ENCODE results near the gene MYO7A.
A peak's percentile ranks its signal among the peaks of the same experiment; 100 is the strongest.

MYO7A gene

GRCh38 chr11:77125695-77126094, 2.4 kb upstream of the MYO7A start:
- H3K27ac ChIP-seq (ENCODE audit: low read depth in 2 of 2, low read length in 2 of 2): no peak overlapping the region
- H3K36me3 ChIP-seq (ENCODE audit: control insufficient read depth in 2 of 2, insufficient read depth in 2 of 2, low read length in 2 of 2): peaks cover 32 to 39% of the 10 kb centered on the region in 2 donors
- peaks cover 11 to 17% of the 10 kb centered on the region in 2 donors for H3K4me1 ChIP-seq (ENCODE audit: control insufficient read depth in 2 of 2, insufficient read depth in 2 of 2, low read length in 2 of 2)
- H3K4me3 ChIP-seq (ENCODE audit: low read length in 2 of 2): no peak overlapping the region
- H3K9me3 ChIP-seq (ENCODE audit: control insufficient read depth in 2 of 2, low read length in 2 of 2): no peaks in the 10 kb centered on the region
- H3K9ac ChIP-seq (ENCODE audit: low read depth in 1 of 2, low read length in 2 of 2): no peak overlapping the region
- H3K27me3 ChIP-seq (ENCODE audit: control insufficient read depth in 2 of 2, insufficient read depth in 2 of 2, low read length in 2 of 2): no peaks in the 10 kb centered on the region

GRCh38 chr11:77126156-77126775, 1.8 kb upstream of the MYO7A start:
- Histone ChIP-seq H3K9ac (ENCODE audit: low read depth in 1 of 2, low read length in 2 of 2) (peak overlapping the region in 1 of 2 donors; percentile 55), H3K27ac (ENCODE audit: low read depth in 2 of 2, low read length in 2 of 2) (peak overlapping the region in 1 of 2 donors; percentile 6), H3K27me3 (ENCODE audit: control insufficient read depth in 2 of 2, insufficient read depth in 2 of 2, low read length in 2 of 2) (no peaks in the 10 kb centered on the region), H3K9me3 (ENCODE audit: control insufficient read depth in 2 of 2, low read length in 2 of 2) (no peaks in the 10 kb centered on the region), H3K4me1 (ENCODE audit: control insufficient read depth in 2 of 2, insufficient read depth in 2 of 2, low read length in 2 of 2) (peaks cover 11 to 19% of the 10 kb centered on the region in 2 donors), H3K36me3 (ENCODE audit: control insufficient read depth in 2 of 2, insufficient read depth in 2 of 2, low read length in 2 of 2) (peaks cover 26 to 33% of the 10 kb centered on the region in 2 donors), H3K4me3 (ENCODE audit: low read length in 2 of 2) (peak overlapping the region; percentile 31 to 56)

- Histone ChIP-seq H3K36me3 (ENCODE audit: control insufficient read depth in 2 of 2, insufficient read depth in 2 of 2, low read length in 2 of 2) (peaks cover 20 to 27% of the 10 kb centered on the region in 2 donors), H3K9ac (ENCODE audit: low read depth in 1 of 2, low read length in 2 of 2) (peak overlapping the region; percentile 47 to 55), H3K9me3 (ENCODE audit: control insufficient read depth in 2 of 2, low read length in 2 of 2) (no peaks in the 10 kb centered on the region), H3K27me3 (ENCODE audit: control insufficient read depth in 2 of 2, insufficient read depth in 2 of 2, low read length in 2 of 2) (no peaks in the 10 kb centered on the region), H3K4me1 (ENCODE audit: control insufficient read depth in 2 of 2, insufficient read depth in 2 of 2, low read length in 2 of 2) (peaks cover 11 to 19% of the 10 kb centered on the region in 2 donors), H3K4me3 (ENCODE audit: low read length in 2 of 2) (peak overlapping the region; percentile 31 to 56), H3K27ac (ENCODE audit: low read depth in 2 of 2, low read length in 2 of 2) (no peak overlapping the region)
These were observed 1.2 kb upstream of the MYO7A start for GRCh38 chr11:77126861-77127234.

GRCh38 chr11:77127235-77127911, 673 bp upstream of the MYO7A start:
- peak overlapping the region; percentile 47 to 55 for H3K9ac ChIP-seq (ENCODE audit: low read depth in 1 of 2, low read length in 2 of 2)
- H3K9me3 ChIP-seq (ENCODE audit: control insufficient read depth in 2 of 2, low read length in 2 of 2): no peaks in the 10 kb centered on the region
- no peaks in the 10 kb centered on the region for H3K27me3 ChIP-seq (ENCODE audit: control insufficient read depth in 2 of 2, insufficient read depth in 2 of 2, low read length in 2 of 2)
- H3K36me3 ChIP-seq (ENCODE audit: control insufficient read depth in 2 of 2, insufficient read depth in 2 of 2, low read length in 2 of 2): peaks cover 16 to 24% of the 10 kb centered on the region in 2 donors
- H3K4me1 ChIP-seq (ENCODE audit: control insufficient read depth in 2 of 2, insufficient read depth in 2 of 2, low read length in 2 of 2): peaks cover 11 to 19% of the 10 kb centered on the region in 2 donors
- peak overlapping the region; percentile 31 to 56 for H3K4me3 ChIP-seq (ENCODE audit: low read length in 2 of 2)
- no peak overlapping the region for H3K27ac ChIP-seq (ENCODE audit: low read depth in 2 of 2, low read length in 2 of 2)

- Histone ChIP-seq H3K36me3 (ENCODE audit: control insufficient read depth in 2 of 2, insufficient read depth in 2 of 2, low read length in 2 of 2) (peaks cover 0 to 8% of the 10 kb centered on the region in 2 donors), H3K4me3 (ENCODE audit: low read length in 2 of 2) (no peak overlapping the region), H3K9me3 (ENCODE audit: control insufficient read depth in 2 of 2, low read length in 2 of 2) (no peaks in the 10 kb centered on the region), H3K9ac (ENCODE audit: low read depth in 1 of 2, low read length in 2 of 2) (no peak overlapping the region), H3K4me1 (ENCODE audit: control insufficient read depth in 2 of 2, insufficient read depth in 2 of 2, low read length in 2 of 2) (peaks cover 11 to 19% of the 10 kb centered on the region in 2 donors), H3K27me3 (ENCODE audit: control insufficient read depth in 2 of 2, insufficient read depth in 2 of 2, low read length in 2 of 2) (no peaks in the 10 kb centered on the region), H3K27ac (ENCODE audit: low read depth in 2 of 2, low read length in 2 of 2) (no peak overlapping the region)
These were observed 1.2 kb downstream of the MYO7A start for GRCh38 chr11:77129069-77129841.

GRCh38 chr11:77129842-77130756, 2.1 kb downstream of the MYO7A start:
- Histone ChIP-seq H3K9ac (ENCODE audit: low read depth in 1 of 2, low read length in 2 of 2) (no peak overlapping the region), H3K27ac (ENCODE audit: low read depth in 2 of 2, low read length in 2 of 2) (no peak overlapping the region), H3K4me1 (ENCODE audit: control insufficient read depth in 2 of 2, insufficient read depth in 2 of 2, low read length in 2 of 2) (peaks cover 11 to 19% of the 10 kb centered on the region in 2 donors), H3K36me3 (ENCODE audit: control insufficient read depth in 2 of 2, insufficient read depth in 2 of 2, low read length in 2 of 2) (peaks cover 0 to 3% of the 10 kb centered on the region in 2 donors), H3K27me3 (ENCODE audit: control insufficient read depth in 2 of 2, insufficient read depth in 2 of 2, low read length in 2 of 2) (no peaks in the 10 kb centered on the region), H3K9me3 (ENCODE audit: control insufficient read depth in 2 of 2, low read length in 2 of 2) (no peaks in the 10 kb centered on the region), H3K4me3 (ENCODE audit: low read length in 2 of 2) (no peak overlapping the region)

GRCh38 chr11:77130763-77131513, 2.9 kb downstream of the MYO7A start:
- no peak overlapping the region for H3K9ac ChIP-seq (ENCODE audit: low read depth in 1 of 2, low read length in 2 of 2)
- H3K4me3 ChIP-seq (ENCODE audit: low read length in 2 of 2): no peak overlapping the region
- H3K4me1 ChIP-seq (ENCODE audit: control insufficient read depth in 2 of 2, insufficient read depth in 2 of 2, low read length in 2 of 2): peaks cover 11 to 19% of the 10 kb centered on the region in 2 donors
- H3K27ac ChIP-seq (ENCODE audit: low read depth in 2 of 2, low read length in 2 of 2): no peak overlapping the region
- no peaks in the 10 kb centered on the region for H3K9me3 ChIP-seq (ENCODE audit: control insufficient read depth in 2 of 2, low read length in 2 of 2)
- H3K36me3 ChIP-seq (ENCODE audit: control insufficient read depth in 2 of 2, insufficient read depth in 2 of 2, low read length in 2 of 2): no peaks in the 10 kb centered on the region
- no peaks in the 10 kb centered on the region for H3K27me3 ChIP-seq (ENCODE audit: control insufficient read depth in 2 of 2, insufficient read depth in 2 of 2, low read length in 2 of 2)

GRCh38 chr11:77131560-77131959, 3.5 kb downstream of the MYO7A start:
- Histone ChIP-seq H3K27ac (ENCODE audit: low read depth in 2 of 2, low read length in 2 of 2) (no peak overlapping the region), H3K27me3 (ENCODE audit: control insufficient read depth in 2 of 2, insufficient read depth in 2 of 2, low read length in 2 of 2) (peaks cover 0 to 4% of the 10 kb centered on the region in 2 donors), H3K36me3 (ENCODE audit: control insufficient read depth in 2 of 2, insufficient read depth in 2 of 2, low read length in 2 of 2) (no peaks in the 10 kb centered on the region), H3K9me3 (ENCODE audit: control insufficient read depth in 2 of 2, low read length in 2 of 2) (no peaks in the 10 kb centered on the region), H3K4me3 (ENCODE audit: low read length in 2 of 2) (no peak overlapping the region), H3K4me1 (ENCODE audit: control insufficient read depth in 2 of 2, insufficient read depth in 2 of 2, low read length in 2 of 2) (peaks cover 11 to 17% of the 10 kb centered on the region in 2 donors), H3K9ac (ENCODE audit: low read depth in 1 of 2, low read length in 2 of 2) (no peak overlapping the region)

- Histone ChIP-seq H3K4me3 (ENCODE audit: low read length in 2 of 2) (no peak overlapping the region), H3K36me3 (ENCODE audit: control insufficient read depth in 2 of 2, insufficient read depth in 2 of 2, low read length in 2 of 2) (no peaks in the 10 kb centered on the region), H3K4me1 (ENCODE audit: control insufficient read depth in 2 of 2, insufficient read depth in 2 of 2, low read length in 2 of 2) (peaks cover 0 to 8% of the 10 kb centered on the region in 2 donors), H3K9ac (ENCODE audit: low read depth in 1 of 2, low read length in 2 of 2) (no peak overlapping the region), H3K27me3 (ENCODE audit: control insufficient read depth in 2 of 2, insufficient read depth in 2 of 2, low read length in 2 of 2) (peaks cover 0 to 4% of the 10 kb centered on the region in 2 donors), H3K9me3 (ENCODE audit: control insufficient read depth in 2 of 2, low read length in 2 of 2) (no peaks in the 10 kb centered on the region), H3K27ac (ENCODE audit: low read depth in 2 of 2, low read length in 2 of 2) (no peak overlapping the region)
These were observed 7.0 kb downstream of the MYO7A start for GRCh38 chr11:77135069-77135468.
